Fibroblast of mammary gland (primary cell): ENCODE measurements around the gene ADAM19.

Source experiments
- DNase-seq: peaks from one replicate; pipeline ENCODE4 v3.0.0-alpha.2; 2010; ENCODE audit warnings: low read depth
- H3K4me3 ChIP-seq: 2 replicates; pipeline ENCODE4 v1.5.1; 2011; ENCODE audit warnings: low read depth, mild to moderate bottlenecking, low read length, moderate library complexity; ENCODE audit not compliant: control insufficient read depth
- TF ChIP-seq, protein P1 (sequence below): conservative IDR thresholded peaks from 2 replicates; pipeline ENCODE4 v1.5.1; 2011; ENCODE audit warnings: low read depth, low read length, inconsistent platforms; ENCODE audit not compliant: control insufficient read depth, insufficient read depth

The ADAM19 gene

GRCh38 chr5:157538311-157538710 lies 37.3 kb downstream of the ADAM19 start:
- TF ChIP-seq, protein P1, sequence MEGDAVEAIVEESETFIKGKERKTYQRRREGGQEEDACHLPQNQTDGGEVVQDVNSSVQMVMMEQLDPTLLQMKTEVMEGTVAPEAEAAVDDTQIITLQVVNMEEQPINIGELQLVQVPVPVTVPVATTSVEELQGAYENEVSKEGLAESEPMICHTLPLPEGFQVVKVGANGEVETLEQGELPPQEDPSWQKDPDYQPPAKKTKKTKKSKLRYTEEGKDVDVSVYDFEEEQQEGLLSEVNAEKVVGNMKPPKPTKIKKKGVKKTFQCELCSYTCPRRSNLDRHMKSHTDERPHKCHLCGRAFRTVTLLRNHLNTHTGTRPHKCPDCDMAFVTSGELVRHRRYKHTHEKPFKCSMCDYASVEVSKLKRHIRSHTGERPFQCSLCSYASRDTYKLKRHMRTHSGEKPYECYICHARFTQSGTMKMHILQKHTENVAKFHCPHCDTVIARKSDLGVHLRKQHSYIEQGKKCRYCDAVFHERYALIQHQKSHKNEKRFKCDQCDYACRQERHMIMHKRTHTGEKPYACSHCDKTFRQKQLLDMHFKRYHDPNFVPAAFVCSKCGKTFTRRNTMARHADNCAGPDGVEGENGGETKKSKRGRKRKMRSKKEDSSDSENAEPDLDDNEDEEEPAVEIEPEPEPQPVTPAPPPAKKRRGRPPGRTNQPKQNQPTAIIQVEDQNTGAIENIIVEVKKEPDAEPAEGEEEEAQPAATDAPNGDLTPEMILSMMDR = no peak
- no peak for DNase-seq
- H3K4me3 ChIP-seq = no peak overlapping the region

- peak; percentile 53 for DNase-seq
- TF ChIP-seq, protein P1 = no peak
- no peak overlapping the region for H3K4me3 ChIP-seq
Observed at GRCh38 chr5:157535042-157535865, 40.3 kb downstream of the ADAM19 start.

DNA sequence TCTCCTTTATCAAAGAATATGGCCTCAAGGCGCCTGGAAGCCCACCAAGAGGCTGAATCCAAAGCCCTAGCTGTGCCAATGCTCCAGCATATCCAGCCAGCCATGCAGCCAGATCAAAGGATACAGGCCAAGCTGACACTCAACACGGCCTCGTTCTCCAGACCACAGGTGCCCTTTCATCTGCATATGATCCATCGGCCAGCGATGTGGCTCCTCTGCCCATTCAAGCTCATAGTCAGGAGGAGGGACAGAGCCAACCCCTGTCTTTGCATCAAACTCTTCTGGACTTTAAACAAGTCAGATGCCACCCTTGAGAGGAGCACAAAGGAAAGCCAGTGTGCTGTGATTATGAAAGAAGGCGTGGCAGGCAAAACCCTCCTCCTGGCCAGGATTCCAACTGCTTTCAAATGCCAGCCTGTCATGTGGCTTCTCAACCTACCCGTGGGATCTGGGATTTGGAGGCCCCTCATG lies 42.5 kb downstream of the ADAM19 start:
- no peak for DNase-seq
- TF ChIP-seq, protein P1 = no peak
- H3K4me3 ChIP-seq = no peak overlapping the region

DNA sequence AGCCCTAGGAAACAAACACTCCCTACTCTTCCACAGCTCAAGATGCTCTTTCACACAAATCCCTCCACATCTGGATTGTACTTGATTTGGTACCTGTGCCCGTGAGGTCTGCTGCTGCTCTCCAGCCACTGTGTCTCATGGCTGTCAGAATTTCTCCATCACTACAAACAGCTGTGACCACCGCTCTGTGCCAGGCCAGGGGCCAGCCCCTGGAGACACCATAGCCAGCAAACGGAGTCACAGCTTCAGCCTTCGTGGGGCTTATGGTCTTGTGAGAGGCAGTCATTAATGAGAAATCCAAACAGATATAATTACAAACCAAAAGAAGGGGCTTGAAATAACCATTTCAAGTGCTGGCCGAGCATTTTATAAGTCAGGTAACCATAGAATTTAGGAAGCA lies 43.6 kb downstream of the ADAM19 start:
- TF ChIP-seq, protein P1 = no peak
- DNase-seq = no peak
- H3K4me3 ChIP-seq = no peak overlapping the region

GRCh38 chr5:157530226-157530972 lies 45.2 kb downstream of the ADAM19 start:
- H3K4me3 ChIP-seq = no peak overlapping the region
- TF ChIP-seq, protein P1 = no peak
- DNase-seq = no peak

DNA sequence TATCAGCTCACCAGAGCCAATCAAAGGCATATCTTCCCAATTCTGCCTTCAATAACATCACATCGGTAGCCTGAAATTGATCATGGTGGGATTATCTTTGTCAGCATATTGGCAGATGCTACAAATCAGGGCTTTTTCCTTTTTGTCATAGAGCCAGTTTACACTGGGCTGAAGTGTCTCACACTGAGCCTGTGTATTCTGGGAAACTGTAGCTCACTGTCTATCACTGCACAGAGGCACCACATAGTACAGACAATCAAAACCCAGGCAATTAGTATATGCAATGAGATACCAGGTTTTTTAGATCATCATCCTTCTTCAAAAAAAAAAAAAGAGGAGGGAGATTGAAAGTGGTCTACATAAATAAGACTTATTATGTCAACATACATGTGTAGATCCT lies 46.6 kb downstream of the ADAM19 start:
- H3K4me3 ChIP-seq = no peak overlapping the region
- no peak for DNase-seq
- TF ChIP-seq, protein P1 = no peak
